Smooth muscle cell (in vitro differentiated cells): ENCODE data around the gene BCAR3. TPM values are rescaled to one million over a fixed set of nuclear protein-coding genes. Genes with fewer than 3 reads are reported as not detected.

Experiments
- DNase-seq: peaks from one replicate; lab custom pipeline; 2025; ENCODE audit not compliant: unreplicated experiment; lab: John Stamatoyannopoulos, UW
- H2AFZ ChIP-seq: fragments of 200-600 bp; sonication (generic); 2 replicates; pipeline ENCODE4 v1.6.0; 2016; ENCODE audit warnings: antibody characterized with exemption, low read depth, mild to moderate bottlenecking
- H3F3A ChIP-seq: fragments of 200-600 bp; sonication (generic); 2 replicates; pipeline ENCODE4 v1.6.0; 2017; ENCODE audit warnings: antibody characterized with exemption, low read depth
- H3K27ac ChIP-seq: fragments of 200-600 bp; sonication (generic); 2 replicates; pipeline ENCODE4 v1.5.1; 2016; ENCODE audit warnings: low read depth, mild to moderate bottlenecking
- H3K27me3 ChIP-seq: fragments of 200-600 bp; sonication (generic); 2 replicates; pipeline ENCODE4 v1.6.1; 2016; ENCODE audit warnings: low read depth, mild to moderate bottlenecking
- H3K36me3 ChIP-seq: fragments of 200-600 bp; sonication (generic); 2 replicates; pipeline ENCODE4 v1.5.1; 2016; ENCODE audit warnings: low read depth
- H3K4me1 ChIP-seq: fragments of 200-600 bp; sonication (generic); 2 replicates; pipeline ENCODE4 v1.5.1; 2016; ENCODE audit warnings: low read depth
- H3K4me2 ChIP-seq: fragments of 200-600 bp; sonication (generic); 2 replicates; pipeline ENCODE4 v1.6.0; 2016; ENCODE audit warnings: mild to moderate bottlenecking
- H3K4me3 ChIP-seq: fragments of 200-600 bp; sonication (generic); 2 replicates; pipeline ENCODE4 v1.5.1; 2016; ENCODE audit warnings: mild to moderate bottlenecking
- H3K79me2 ChIP-seq: fragments of 200-600 bp; sonication (generic); 2 replicates; pipeline ENCODE4 v1.6.0; 2016; ENCODE audit warnings: low read depth, mild to moderate bottlenecking
- H3K9ac ChIP-seq: fragments of 200-600 bp; sonication (generic); 2 replicates; pipeline ENCODE4 v1.6.0; 2016; ENCODE audit warnings: low read depth
- H3K9me3 ChIP-seq: fragments of 200-600 bp; sonication (generic); replicated peaks from 2 replicates; pipeline ENCODE4 v1.5.1; 2016; ENCODE audit warnings: low read depth
- H4K20me1 ChIP-seq: fragments of 200-600 bp; sonication (generic); 2 replicates; pipeline ENCODE4 v1.6.0; 2016; ENCODE audit warnings: low read depth
- CTCF ChIP-seq: fragments of 200-600 bp; sonication (generic); IDR thresholded peaks from 2 replicates; pipeline ENCODE4 v1.5.1; 2017; ENCODE audit warnings: borderline replicate concordance, mild to moderate bottlenecking, antibody characterized with exemption; ENCODE audit not compliant: insufficient read depth, poor library complexity, severe bottlenecking
- WGBS: methylation state at CpG from one replicate; pipeline ENCODE4 v1.1.7; 2016; ENCODE audit warnings: low lambda C conversion rate; 5-methylcytosine and 5-hydroxymethylcytosine counted together
- polyA plus RNA-seq: library from polyadenylated mRNA; unstranded; fragments of >200 nt; fragmentation: Nextera tagmentation; extraction: Ambion mirVana; gene quantifications from 2 replicates; pipeline ENCODE4 v1.2.1, GENCODE V29; 2016
- total RNA-seq: library from RNA; depleted of rRNA; stranded (reverse); fragments of >200 nt; gene quantifications from 2 replicates; pipeline ENCODE4 v1.2.3, GENCODE V29; 2014

Gene BCAR3
- total and polyA plus RNA-seq, 2 experiments from 2014 or later, result 21.4 to 24.9 TPM

- no peak for DNase-seq
- no peak for TF ChIP-seq CTCF
- H4K20me1 ChIP-seq, result peaks cover 1% of the 10 kb centered on the region
- no peaks in the 10 kb centered on the region for H3K36me3 ChIP-seq
- H3K4me2 ChIP-seq, result no peak overlapping the region
- 52% methylated on average over 2 of the region's 2 CpGs for whole genome bisulfite sequencing
- H3K9me3 ChIP-seq, result no peaks in the 10 kb centered on the region
- no peak overlapping the region for H3K4me3 ChIP-seq
- H3K9ac ChIP-seq, result no peak overlapping the region
- no peaks in the 10 kb centered on the region for H3K27me3 ChIP-seq
- no peaks in the 10 kb centered on the region for H3F3A ChIP-seq
- no peaks in the 10 kb centered on the region for H3K4me1 ChIP-seq
- no peak overlapping the region for H3K27ac ChIP-seq
- no peaks in the 10 kb centered on the region for H3K79me2 ChIP-seq
- no peak overlapping the region for H2AFZ ChIP-seq
Measured at GRCh38 chr1:93531193-93531592, 150.4 kb downstream of the BCAR3 start.

GRCh38 chr1:93528412-93528811 lies 153.2 kb downstream of the BCAR3 start:
- Histone ChIP-seq H3K4me3 (no peak overlapping the region), H3K9me3 (no peaks in the 10 kb centered on the region), H3K9ac (no peak overlapping the region), H4K20me1 (peaks cover 7% of the 10 kb centered on the region), H3K27me3 (no peaks in the 10 kb centered on the region), H3K79me2 (no peaks in the 10 kb centered on the region), H3F3A (no peaks in the 10 kb centered on the region), H3K36me3 (no peaks in the 10 kb centered on the region), H3K4me2 (no peak overlapping the region), H2AFZ (no peak overlapping the region), H3K4me1 (no peaks in the 10 kb centered on the region), H3K27ac (no peak overlapping the region)
- no peak for DNase-seq
- TF ChIP-seq CTCF, result no peak
- 94% methylated on average over 1 of the region's 1 CpG for WGBS

- TF ChIP-seq CTCF, result no peak
Measured at GRCh38 chr1:93526431-93526830, 155.2 kb downstream of the BCAR3 start.

GRCh38 chr1:93525431-93525830 lies 156.2 kb downstream of the BCAR3 start:
- Histone ChIP-seq H3K79me2 (peaks cover 18% of the 10 kb centered on the region), H4K20me1 (peaks cover 22% of the 10 kb centered on the region), H3K4me2 (no peak overlapping the region), H3K27me3 (no peaks in the 10 kb centered on the region), H3K4me3 (no peak overlapping the region), H3F3A (no peaks in the 10 kb centered on the region), H2AFZ (no peak overlapping the region), H3K9me3 (no peaks in the 10 kb centered on the region), H3K36me3 (no peaks in the 10 kb centered on the region), H3K4me1 (no peaks in the 10 kb centered on the region), H3K9ac (no peak overlapping the region), H3K27ac (no peak overlapping the region)
- WGBS, result 100% methylated on average over 1 of the region's 1 CpG
- DNase-seq, result no peak
- TF ChIP-seq CTCF, result no peak

More at GRCh38 chr1:93526431-93526830, 155.2 kb downstream of the BCAR3 start:
- H3K9ac ChIP-seq, result no peak overlapping the region
- no peak overlapping the region for H2AFZ ChIP-seq
- no peak overlapping the region for H3K27ac ChIP-seq
- DNase-seq, result no peak
- no peaks in the 10 kb centered on the region for H3K36me3 ChIP-seq
- H4K20me1 ChIP-seq, result peaks cover 15% of the 10 kb centered on the region
- H3K4me3 ChIP-seq, result no peak overlapping the region
- H3K4me2 ChIP-seq, result no peak overlapping the region
- peaks cover 11% of the 10 kb centered on the region for H3K79me2 ChIP-seq
- H3K27me3 ChIP-seq, result no peaks in the 10 kb centered on the region
- H3K4me1 ChIP-seq, result no peaks in the 10 kb centered on the region
- 93% methylated on average over 2 of the region's 2 CpGs for WGBS
- H3K9me3 ChIP-seq, result no peaks in the 10 kb centered on the region
- no peaks in the 10 kb centered on the region for H3F3A ChIP-seq
